ENCODE results near the gene NEUROG1.
"Not testable (repeated sequence)": the region's sequence is repeated elsewhere in the genome, so short reads cannot be mapped to it uniquely, and the experiment has no call there.

NEUROG1 gene

GRCh38 chr5:135541807-135542502, 6.2 kb upstream of the NEUROG1 start:
- no peak for DNase-seq (ENCODE audit: low read depth)
- H3K4me3 ChIP-seq (ENCODE audit: low read depth, low read length): no peak overlapping the region

- H3K4me3 ChIP-seq (ENCODE audit: low read depth, low read length): no peak overlapping the region
- no peak for DNase-seq (ENCODE audit: low read depth)
Measured at GRCh38 chr5:135539430-135540005, 3.8 kb upstream of the NEUROG1 start.

- H3K4me3 ChIP-seq (ENCODE audit: low read depth, low read length): no peak overlapping the region
- no peak for DNase-seq (ENCODE audit: low read depth)
Measured at GRCh38 chr5:135538261-135538660, 2.5 kb upstream of the NEUROG1 start.

DNA sequence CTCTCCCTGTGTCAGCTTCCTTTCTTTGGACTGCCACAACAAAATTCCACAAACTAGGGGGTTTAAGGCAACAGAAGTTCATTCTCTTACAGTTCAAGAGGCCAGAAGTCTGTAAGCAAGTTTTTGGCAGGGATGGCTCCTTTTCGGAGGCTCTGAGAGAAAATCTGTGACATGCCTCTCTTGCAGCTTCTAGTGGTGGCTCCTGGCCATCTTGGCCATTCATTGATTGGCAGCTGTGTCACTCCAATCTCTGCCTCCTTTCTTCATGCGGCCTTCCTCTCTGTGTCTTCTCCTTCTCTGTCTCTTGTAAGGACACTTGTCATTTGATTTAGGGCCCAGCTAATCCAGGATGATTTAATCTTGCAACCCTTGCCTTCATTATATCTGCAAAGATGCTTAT, 2.0 kb upstream of the NEUROG1 start:
- no peak overlapping the region for H3K4me3 ChIP-seq (ENCODE audit: low read depth, low read length)
- DNase-seq (ENCODE audit: low read depth): no peak

- H3K4me3 ChIP-seq (ENCODE audit: low read depth, low read length): no peak overlapping the region
- no peak for DNase-seq (ENCODE audit: low read depth)
Measured at GRCh38 chr5:135537271-135537670, 1.5 kb upstream of the NEUROG1 start.

DNA sequence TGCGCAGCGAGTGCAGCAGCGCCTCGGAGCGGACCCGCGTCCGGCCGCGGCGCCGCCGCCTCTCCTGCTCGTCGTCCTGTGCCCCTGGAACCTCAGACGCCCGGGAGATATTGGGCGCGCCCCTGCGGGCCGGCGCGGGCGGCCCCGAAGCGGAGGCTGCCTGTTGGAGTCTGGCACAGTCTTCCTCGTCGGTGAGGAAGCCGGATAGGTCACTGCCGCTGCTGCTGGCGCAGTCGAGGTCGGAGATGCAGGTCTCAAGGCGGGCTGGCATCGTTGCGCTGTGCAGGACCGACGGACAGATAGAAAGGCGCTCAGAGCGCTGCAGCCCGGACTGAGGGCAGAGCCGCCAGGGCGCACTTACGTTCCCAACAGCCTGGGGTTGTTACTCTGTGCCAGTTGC, 344 bp downstream of the NEUROG1 start:
- H3K4me3 ChIP-seq (ENCODE audit: low read depth, low read length): no peak overlapping the region
- no peak for DNase-seq (ENCODE audit: low read depth)

- H3K4me3 ChIP-seq (ENCODE audit: low read depth, low read length): no peak overlapping the region
- DNase-seq (ENCODE audit: low read depth): no peak
Measured at GRCh38 chr5:135534609-135535419, 950 bp downstream of the NEUROG1 start.

- DNase-seq (ENCODE audit: low read depth): no peak
- H3K4me3 ChIP-seq (ENCODE audit: low read depth, low read length): no peak overlapping the region
Measured at GRCh38 chr5:135533794-135534193, 2.0 kb downstream of the NEUROG1 start.

- no peak overlapping the region for H3K4me3 ChIP-seq (ENCODE audit: low read depth, low read length)
- no peak for DNase-seq (ENCODE audit: low read depth)
Measured at GRCh38 chr5:135533334-135533733, 2.4 kb downstream of the NEUROG1 start.

DNA sequence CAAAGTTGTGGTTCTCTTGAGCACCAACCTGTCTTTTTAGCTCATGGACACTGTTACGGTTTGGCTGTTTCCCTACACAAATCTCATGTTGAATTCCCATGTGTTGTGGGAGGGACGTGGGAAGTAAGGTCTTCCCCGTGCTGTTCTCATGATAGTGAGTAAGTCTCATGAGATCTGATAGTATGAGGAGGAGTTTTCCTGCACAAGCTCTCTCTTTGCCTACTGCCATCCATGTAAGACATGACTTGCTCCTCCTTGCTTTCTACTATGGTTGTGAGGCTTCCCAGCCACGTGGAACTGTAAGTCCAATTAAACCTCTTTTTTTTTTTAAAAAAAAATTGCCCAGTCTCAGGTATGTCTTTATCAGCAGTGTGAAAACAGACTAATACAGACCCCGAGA, 6.2 kb downstream of the NEUROG1 start:
- DNase-seq (ENCODE audit: low read depth); H3K4me3 ChIP-seq (ENCODE audit: low read depth, low read length): not testable (repeated sequence)

GRCh38 chr5:135526924-135527323, 8.8 kb downstream of the NEUROG1 start:
- no peak for DNase-seq (ENCODE audit: low read depth)
- no peak overlapping the region for H3K4me3 ChIP-seq (ENCODE audit: low read depth, low read length)

DNA sequence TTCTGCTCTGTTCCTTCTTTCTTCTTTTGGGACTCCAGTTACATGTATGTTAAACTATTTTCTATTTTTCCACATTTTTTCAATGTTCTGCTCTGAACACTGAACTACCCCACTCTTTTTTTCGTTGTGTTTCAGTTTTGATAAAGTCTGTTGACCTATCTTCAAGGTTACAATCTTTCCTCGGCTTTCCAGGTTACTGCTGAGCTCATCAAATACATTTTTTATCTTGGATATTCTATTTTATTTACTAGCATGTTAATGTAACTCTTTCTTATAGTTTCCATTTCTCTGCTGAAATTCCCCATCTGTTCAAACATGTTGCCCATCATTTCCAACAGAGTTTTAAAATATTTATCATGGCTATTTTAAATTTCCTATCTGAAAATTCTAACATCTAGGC, 13.8 kb downstream of the NEUROG1 start:
- H3K4me3 ChIP-seq (ENCODE audit: low read depth, low read length): no peak overlapping the region
- no peak for DNase-seq (ENCODE audit: low read depth)

- DNase-seq (ENCODE audit: low read depth): no peak
Measured at GRCh38 chr5:135517631-135518030, 18.1 kb downstream of the NEUROG1 start.

DNA sequence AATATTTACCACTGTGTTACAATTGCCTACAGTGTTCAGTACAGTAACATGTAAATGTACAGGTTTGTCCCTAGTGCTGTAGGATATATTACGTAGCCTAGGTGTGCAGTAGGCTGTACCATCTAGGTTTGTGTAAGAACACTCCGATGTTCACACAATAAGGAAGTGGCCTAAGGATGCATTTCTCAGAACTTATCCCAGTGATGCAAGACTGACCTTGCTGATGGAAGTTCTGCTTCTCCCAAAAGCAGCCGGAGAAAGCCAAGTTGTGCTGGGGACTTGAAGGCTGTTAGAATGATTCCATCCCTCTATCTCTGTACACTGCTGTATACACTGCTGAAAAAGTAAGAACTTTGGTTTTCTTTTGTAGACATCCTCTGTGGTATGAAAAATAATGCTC, 21.6 kb downstream of the NEUROG1 start:
- H3K4me3 ChIP-seq (ENCODE audit: low read depth, low read length): no peak overlapping the region
- no peak for DNase-seq (ENCODE audit: low read depth)

More at GRCh38 chr5:135517631-135518030, 18.1 kb downstream of the NEUROG1 start:
- no peak overlapping the region for H3K4me3 ChIP-seq (ENCODE audit: low read depth, low read length)

- no peak overlapping the region for H3K4me3 ChIP-seq (ENCODE audit: low read depth, low read length)
- DNase-seq (ENCODE audit: low read depth): no peak
Measured at GRCh38 chr5:135511761-135512575, 23.8 kb downstream of the NEUROG1 start.

- DNase-seq (ENCODE audit: low read depth): no peak
- no peak overlapping the region for H3K4me3 ChIP-seq (ENCODE audit: low read depth, low read length)
Measured at GRCh38 chr5:135509995-135510394, 25.8 kb downstream of the NEUROG1 start.

DNA sequence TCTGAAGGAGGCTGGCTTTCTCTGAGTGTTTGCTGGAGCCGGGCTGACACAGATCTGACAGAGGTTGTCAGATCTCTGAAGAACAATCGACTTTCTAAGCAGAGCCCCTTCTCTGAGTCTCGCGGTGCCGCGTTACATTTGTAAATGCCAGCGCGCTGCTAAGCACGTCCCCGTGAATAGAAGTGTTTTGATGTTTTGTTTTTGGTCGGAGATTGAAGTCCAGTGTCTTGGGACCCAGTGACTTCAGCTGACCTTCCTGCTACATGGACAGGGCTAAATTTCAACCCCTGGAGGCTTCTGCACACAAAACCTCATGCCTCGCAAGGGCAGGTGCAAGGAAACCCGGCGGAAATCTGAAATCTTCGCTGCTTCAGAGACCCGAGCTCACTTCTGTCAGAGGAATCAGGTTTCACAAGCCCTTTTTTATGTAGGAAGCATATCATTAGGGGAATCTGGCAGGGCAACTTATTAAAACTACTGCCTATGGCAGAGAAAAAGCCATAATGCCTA, 27.2 kb downstream of the NEUROG1 start:
- H3K4me3 ChIP-seq (ENCODE audit: low read depth, low read length): no peak overlapping the region
- no peak for DNase-seq (ENCODE audit: low read depth)

DNA sequence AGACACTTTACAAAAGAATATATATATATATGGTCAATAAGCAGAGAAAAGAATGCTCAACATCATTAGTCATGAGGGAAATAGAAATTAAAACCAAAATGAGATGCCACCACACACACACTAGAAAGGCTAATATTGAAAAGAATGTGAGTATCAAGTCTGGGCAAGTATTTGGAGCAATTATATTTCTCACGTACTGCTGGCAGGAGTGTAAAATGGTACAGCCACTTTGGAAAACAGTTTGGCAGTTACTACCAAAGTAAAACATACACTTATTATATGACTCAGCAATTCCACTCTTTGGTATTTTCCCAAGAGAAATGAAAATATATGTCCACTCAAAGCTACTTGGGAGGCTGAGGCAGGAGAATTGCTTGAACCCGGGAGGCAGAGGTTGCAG, 29.8 kb downstream of the NEUROG1 start:
- H3K4me3 ChIP-seq (ENCODE audit: low read depth, low read length): no peak overlapping the region
- no peak for DNase-seq (ENCODE audit: low read depth)

DNA sequence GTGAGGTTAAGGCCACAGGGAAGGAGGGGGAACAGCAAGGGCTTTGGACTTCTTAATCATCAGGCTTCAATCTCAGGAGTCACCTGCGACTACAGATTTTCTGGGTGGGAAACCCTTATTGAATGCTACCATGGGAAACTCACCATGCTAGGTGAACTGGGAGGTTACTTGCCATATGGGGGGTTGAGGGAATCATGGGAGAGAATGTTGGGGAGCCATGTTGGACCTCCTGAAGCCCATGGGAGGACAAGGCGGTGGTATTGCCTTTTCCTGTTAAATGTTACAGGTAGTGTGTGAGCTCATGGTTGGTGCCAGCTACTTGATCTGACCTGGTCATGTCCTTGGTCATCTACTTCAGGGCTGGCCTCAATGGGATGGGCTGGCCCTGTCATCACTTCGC, 31.4 kb downstream of the NEUROG1 start:
- DNase-seq (ENCODE audit: low read depth): no peak
- no peak overlapping the region for H3K4me3 ChIP-seq (ENCODE audit: low read depth, low read length)

- no peak for DNase-seq (ENCODE audit: low read depth)
- no peak overlapping the region for H3K4me3 ChIP-seq (ENCODE audit: low read depth, low read length)
Measured at GRCh38 chr5:135503871-135504270, 31.9 kb downstream of the NEUROG1 start.
